GM23338 (cell line): ENCODE measurements around the gene TRIO.

Experiments used
- EZH2 ChIP-seq: fragments of 200-600 bp; sonication (generic); IDR thresholded peaks from one replicate; pipeline ENCODE4 v1.8.0; 2017; ENCODE audit warnings: antibody characterized with exemption, mild to moderate bottlenecking, low read depth; ENCODE audit not compliant: unreplicated experiment
- EZH2phosphoT487 ChIP-seq: fragments of 200-600 bp; sonication (generic); IDR thresholded peaks from one replicate; pipeline ENCODE4 v1.8.1; 2018; ENCODE audit warnings: antibody characterized with exemption; ENCODE audit not compliant: unreplicated experiment
- POLR2AphosphoS5 ChIP-seq: IDR thresholded peaks from 2 replicates; pipeline ENCODE4 v1.6.1; 2016; ENCODE audit warnings: antibody characterized with exemption, low read depth
- ZNF331 ChIP-seq: fragments of 250-450 bp; sonication (Bioruptor Pico); IDR thresholded peaks from 2 replicates; pipeline ENCODE4 v1.5.0; 2020; ENCODE audit warnings: low read depth, mild to moderate bottlenecking, moderate library complexity
- TF ChIP-seq, protein P1 (sequence below), 2 experiments: fragments of 200-600 bp in 1 of 2; sonication (generic) in 1 of 2; conservative IDR thresholded peaks; 2 replicates each; pipeline versions ENCODE4 v1.5.1 to v1.6.1; 2016 to 2017; ENCODE audit warnings: antibody characterized with exemption in 2 of 2, low read depth in 2 of 2, mild to moderate bottlenecking in 2 of 2, moderate library complexity in 1 of 2
- TF ChIP-seq, protein P2 (sequence below): fragments of 250-450 bp; sonication (Bioruptor Pico); IDR thresholded peaks from 2 replicates; pipeline ENCODE4 v1.5.0; 2020; ENCODE audit warnings: mild to moderate bottlenecking, moderate library complexity
- TF ChIP-seq, protein P3 (sequence below): IDR thresholded peaks from one replicate; pipeline ENCODE4 v1.6.1; 2018; ENCODE audit warnings: antibody characterized with exemption; ENCODE audit not compliant: unreplicated experiment

DNA sequence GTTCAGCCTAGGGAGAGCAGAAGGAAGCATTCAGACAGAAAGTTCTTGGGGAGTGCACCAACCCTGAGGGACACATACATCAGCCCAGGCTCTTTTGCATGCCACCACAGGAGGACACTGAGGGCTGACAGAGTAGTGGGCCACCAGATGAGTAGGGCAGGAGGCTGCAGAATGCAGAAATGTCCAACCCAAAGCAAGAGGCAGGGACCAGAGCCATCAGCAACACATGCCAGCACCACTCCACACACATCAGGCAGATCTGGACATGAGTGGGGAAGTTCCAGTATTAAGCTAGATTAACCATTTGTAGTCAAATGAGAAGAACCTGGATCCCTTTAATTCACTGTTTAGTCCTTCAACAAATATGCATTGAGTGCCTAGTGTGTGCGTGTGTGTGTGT, 402.7 kb downstream of the TRIO start:
- TF ChIP-seq, protein P1, sequence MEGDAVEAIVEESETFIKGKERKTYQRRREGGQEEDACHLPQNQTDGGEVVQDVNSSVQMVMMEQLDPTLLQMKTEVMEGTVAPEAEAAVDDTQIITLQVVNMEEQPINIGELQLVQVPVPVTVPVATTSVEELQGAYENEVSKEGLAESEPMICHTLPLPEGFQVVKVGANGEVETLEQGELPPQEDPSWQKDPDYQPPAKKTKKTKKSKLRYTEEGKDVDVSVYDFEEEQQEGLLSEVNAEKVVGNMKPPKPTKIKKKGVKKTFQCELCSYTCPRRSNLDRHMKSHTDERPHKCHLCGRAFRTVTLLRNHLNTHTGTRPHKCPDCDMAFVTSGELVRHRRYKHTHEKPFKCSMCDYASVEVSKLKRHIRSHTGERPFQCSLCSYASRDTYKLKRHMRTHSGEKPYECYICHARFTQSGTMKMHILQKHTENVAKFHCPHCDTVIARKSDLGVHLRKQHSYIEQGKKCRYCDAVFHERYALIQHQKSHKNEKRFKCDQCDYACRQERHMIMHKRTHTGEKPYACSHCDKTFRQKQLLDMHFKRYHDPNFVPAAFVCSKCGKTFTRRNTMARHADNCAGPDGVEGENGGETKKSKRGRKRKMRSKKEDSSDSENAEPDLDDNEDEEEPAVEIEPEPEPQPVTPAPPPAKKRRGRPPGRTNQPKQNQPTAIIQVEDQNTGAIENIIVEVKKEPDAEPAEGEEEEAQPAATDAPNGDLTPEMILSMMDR (conservative IDR thresholded peaks at IDR 0.05; ENCODE audit: low read depth in 2 of 2) = no peak
- TF ChIP-seq ZNF331 (CRISPR knock-in tag) = no peak
- TF ChIP-seq, protein P2, sequence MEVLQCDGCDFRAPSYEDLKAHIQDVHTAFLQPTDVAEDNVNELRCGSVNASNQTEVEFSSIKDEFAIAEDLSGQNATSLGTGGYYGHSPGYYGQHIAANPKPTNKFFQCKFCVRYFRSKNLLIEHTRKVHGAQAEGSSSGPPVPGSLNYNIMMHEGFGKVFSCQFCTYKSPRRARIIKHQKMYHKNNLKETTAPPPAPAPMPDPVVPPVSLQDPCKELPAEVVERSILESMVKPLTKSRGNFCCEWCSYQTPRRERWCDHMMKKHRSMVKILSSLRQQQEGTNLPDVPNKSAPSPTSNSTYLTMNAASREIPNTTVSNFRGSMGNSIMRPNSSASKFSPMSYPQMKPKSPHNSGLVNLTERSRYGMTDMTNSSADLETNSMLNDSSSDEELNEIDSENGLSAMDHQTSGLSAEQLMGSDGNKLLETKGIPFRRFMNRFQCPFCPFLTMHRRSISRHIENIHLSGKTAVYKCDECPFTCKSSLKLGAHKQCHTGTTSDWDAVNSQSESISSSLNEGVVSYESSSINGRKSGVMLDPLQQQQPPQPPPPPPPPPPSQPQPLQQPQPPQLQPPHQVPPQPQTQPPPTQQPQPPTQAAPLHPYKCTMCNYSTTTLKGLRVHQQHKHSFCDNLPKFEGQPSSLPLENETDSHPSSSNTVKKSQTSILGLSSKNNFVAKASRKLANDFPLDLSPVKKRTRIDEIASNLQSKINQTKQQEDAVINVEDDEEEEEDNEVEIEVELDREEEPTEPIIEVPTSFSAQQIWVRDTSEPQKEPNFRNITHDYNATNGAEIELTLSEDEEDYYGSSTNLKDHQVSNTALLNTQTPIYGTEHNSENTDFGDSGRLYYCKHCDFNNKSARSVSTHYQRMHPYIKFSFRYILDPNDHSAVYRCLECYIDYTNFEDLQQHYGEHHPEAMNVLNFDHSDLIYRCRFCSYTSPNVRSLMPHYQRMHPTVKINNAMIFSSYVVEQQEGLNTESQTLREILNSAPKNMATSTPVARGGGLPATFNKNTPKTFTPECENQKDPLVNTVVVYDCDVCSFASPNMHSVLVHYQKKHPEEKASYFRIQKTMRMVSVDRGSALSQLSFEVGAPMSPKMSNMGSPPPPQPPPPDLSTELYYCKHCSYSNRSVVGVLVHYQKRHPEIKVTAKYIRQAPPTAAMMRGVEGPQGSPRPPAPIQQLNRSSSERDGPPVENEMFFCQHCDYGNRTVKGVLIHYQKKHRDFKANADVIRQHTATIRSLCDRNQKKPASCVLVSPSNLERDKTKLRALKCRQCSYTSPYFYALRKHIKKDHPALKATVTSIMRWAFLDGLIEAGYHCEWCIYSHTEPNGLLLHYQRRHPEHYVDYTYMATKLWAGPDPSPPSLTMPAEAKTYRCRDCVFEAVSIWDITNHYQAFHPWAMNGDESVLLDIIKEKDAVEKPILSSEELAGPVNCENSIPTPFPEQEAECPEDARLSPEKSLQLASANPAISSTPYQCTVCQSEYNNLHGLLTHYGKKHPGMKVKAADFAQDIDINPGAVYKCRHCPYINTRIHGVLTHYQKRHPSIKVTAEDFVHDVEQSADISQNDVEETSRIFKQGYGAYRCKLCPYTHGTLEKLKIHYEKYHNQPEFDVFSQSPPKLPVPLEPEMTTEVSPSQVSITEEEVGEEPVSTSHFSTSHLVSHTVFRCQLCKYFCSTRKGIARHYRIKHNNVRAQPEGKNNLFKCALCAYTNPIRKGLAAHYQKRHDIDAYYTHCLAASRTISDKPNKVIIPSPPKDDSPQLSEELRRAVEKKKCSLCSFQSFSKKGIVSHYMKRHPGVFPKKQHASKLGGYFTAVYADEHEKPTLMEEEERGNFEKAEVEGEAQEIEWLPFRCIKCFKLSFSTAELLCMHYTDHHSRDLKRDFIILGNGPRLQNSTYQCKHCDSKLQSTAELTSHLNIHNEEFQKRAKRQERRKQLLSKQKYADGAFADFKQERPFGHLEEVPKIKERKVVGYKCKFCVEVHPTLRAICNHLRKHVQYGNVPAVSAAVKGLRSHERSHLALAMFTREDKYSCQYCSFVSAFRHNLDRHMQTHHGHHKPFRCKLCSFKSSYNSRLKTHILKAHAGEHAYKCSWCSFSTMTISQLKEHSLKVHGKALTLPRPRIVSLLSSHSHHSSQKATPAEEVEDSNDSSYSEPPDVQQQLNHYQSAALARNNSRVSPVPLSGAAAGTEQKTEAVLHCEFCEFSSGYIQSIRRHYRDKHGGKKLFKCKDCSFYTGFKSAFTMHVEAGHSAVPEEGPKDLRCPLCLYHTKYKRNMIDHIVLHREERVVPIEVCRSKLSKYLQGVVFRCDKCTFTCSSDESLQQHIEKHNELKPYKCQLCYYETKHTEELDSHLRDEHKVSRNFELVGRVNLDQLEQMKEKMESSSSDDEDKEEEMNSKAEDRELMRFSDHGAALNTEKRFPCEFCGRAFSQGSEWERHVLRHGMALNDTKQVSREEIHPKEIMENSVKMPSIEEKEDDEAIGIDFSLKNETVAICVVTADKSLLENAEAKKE (CRISPR knock-in tag) = no peak
- TF ChIP-seq, protein P3, sequence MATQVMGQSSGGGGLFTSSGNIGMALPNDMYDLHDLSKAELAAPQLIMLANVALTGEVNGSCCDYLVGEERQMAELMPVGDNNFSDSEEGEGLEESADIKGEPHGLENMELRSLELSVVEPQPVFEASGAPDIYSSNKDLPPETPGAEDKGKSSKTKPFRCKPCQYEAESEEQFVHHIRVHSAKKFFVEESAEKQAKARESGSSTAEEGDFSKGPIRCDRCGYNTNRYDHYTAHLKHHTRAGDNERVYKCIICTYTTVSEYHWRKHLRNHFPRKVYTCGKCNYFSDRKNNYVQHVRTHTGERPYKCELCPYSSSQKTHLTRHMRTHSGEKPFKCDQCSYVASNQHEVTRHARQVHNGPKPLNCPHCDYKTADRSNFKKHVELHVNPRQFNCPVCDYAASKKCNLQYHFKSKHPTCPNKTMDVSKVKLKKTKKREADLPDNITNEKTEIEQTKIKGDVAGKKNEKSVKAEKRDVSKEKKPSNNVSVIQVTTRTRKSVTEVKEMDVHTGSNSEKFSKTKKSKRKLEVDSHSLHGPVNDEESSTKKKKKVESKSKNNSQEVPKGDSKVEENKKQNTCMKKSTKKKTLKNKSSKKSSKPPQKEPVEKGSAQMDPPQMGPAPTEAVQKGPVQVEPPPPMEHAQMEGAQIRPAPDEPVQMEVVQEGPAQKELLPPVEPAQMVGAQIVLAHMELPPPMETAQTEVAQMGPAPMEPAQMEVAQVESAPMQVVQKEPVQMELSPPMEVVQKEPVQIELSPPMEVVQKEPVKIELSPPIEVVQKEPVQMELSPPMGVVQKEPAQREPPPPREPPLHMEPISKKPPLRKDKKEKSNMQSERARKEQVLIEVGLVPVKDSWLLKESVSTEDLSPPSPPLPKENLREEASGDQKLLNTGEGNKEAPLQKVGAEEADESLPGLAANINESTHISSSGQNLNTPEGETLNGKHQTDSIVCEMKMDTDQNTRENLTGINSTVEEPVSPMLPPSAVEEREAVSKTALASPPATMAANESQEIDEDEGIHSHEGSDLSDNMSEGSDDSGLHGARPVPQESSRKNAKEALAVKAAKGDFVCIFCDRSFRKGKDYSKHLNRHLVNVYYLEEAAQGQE = no peak
- no peak for TF ChIP-seq EZH2
- no peak for TF ChIP-seq EZH2phosphoT487
- TF ChIP-seq POLR2AphosphoS5 = no peak
